Heart right ventricle (tissue), 16 donors: ENCODE results near the gene PRMT3. TPM values are rescaled to one million over a fixed set of nuclear protein-coding genes. Genes with fewer than 3 reads are reported as not detected.
A peak's percentile ranks its signal among the peaks of the same experiment; 100 is the strongest.

Source experiments
- ATAC-seq, 8 donors: fragments of 200-7000 bp; cut with Tn5 transposase; one replicate each; pipeline ENCODE4 v1.9.1; 2020; ENCODE audit warnings: mild to moderate bottlenecking in 8 of 8, moderate library complexity in 8 of 8, moderate number of reproducible peaks in 1 of 8
- DNase-seq, 2 donors: peaks; one replicate each; pipeline ENCODE4 v3.0.0-alpha.2; 2020
- H3K27ac ChIP-seq, 10 donors: fragments of 200-600 bp; sonication (generic) in 2 of 10; one replicate each; pipeline versions ENCODE4 v1.5.0 to v1.8.0; 2020 to 2022; ENCODE audit warnings: mild to moderate bottlenecking in 3 of 10
- H3K27me3 ChIP-seq, 7 donors: fragments of 200-600 bp; one replicate each; pipeline ENCODE4 v1.8.0; 2021 to 2022; ENCODE audit warnings: mild to moderate bottlenecking in 2 of 7
- H3K36me3 ChIP-seq, 9 donors: fragments of 200-600 bp; sonication (generic) in 1 of 9; one replicate each; pipeline versions ENCODE4 v1.5.0 to v1.8.0; 2020 to 2022; ENCODE audit warnings: mild to moderate bottlenecking in 2 of 9
- H3K4me1 ChIP-seq, 9 donors: fragments of 200-600 bp; sonication (generic) in 1 of 9; one replicate each; pipeline versions ENCODE4 v1.5.0 to v1.8.0; 2020 to 2022; ENCODE audit warnings: mild to moderate bottlenecking in 4 of 9
- H3K4me3 ChIP-seq, 10 donors: fragments of 200-600 bp; sonication (generic) in 2 of 10; one replicate each; pipeline versions ENCODE4 v1.5.0 to v1.8.0; 2020 to 2022; ENCODE audit warnings: mild to moderate bottlenecking in 7 of 10, moderate library complexity in 2 of 10
- H3K9me3 ChIP-seq, 11 donors: fragments of 200-600 bp in 10 of 11; sonication (generic) in 2 of 11; one replicate each; pipeline versions ENCODE4 v1.5.0 to v1.8.0; 2013 to 2022; ENCODE audit warnings: mild to moderate bottlenecking in 2 of 11, control low read depth in 1 of 11, moderate library complexity in 1 of 11
- WGBS, 2 donors: extraction: QIAGEN DNeasy Blood & Tissue Kit; methylation state at CpG; one replicate each; pipeline ENCODE4 v1.1.7; 2013; ENCODE audit warnings: inconsistent platforms in 1 of 2; 5-methylcytosine and 5-hydroxymethylcytosine counted together
- intact Hi-C, 10 donors: fragments of 100-400 bp; cut with DNase I; formaldehyde crosslinking; loops; one replicate each; pipeline versions ENCODE4 v1.11.1 to v1.14.2; 2022
- polyA plus RNA-seq, 2 donors: library from polyadenylated mRNA; stranded (reverse); fragments of 200-250 nt; gene quantifications; one replicate each; pipeline ENCODE4 v1.2.3, GENCODE V29; 2013
- total RNA-seq, 10 donors: library from RNA; stranded (reverse); fragmentation: NEBNext Ultra II Directional in 3 of 10; extraction: Animal tissue kit (Norgen Biotek cat#: 25700) in 3 of 10; gene quantifications; one replicate each; pipeline versions ENCODE4 v1.2.1 to v1.2.4, GENCODE V29; 2021 to 2023
- TF ChIP-seq, protein P1 (sequence below), 9 donors: fragments of 200-600 bp; sonication (generic) in 2 of 9; IDR thresholded peaks; one replicate each; pipeline versions ENCODE4 v1.5.0 to v1.8.0; 2021 to 2022; ENCODE audit warnings: antibody characterized with exemption in 9 of 9, mild to moderate bottlenecking in 5 of 9, moderate library complexity in 1 of 9
- donor health status: Arrhythmogenic right ventricular cardiomyopathy.
- donor health status: ischemic (EF 13 %, LVEDD 7.1; RV severe dilation, severe dysfunction).
- donor health status: healthy with polysubstance abuse.
- donor health status: DM: no; HTN: yes; CAD: no.
- donor health status: DM: no; HTN: no; CAD: no.
- donor health status: ischemic (EF 25% LVEDD 6.9; RV normal size, moderate dysfunction).
- donor health status: ischemic (EF 25% LVEDD 5.7; RV mildly dilated, moderate dysfunction).
- donor health status: healthy.
- donor health status: DM: yes; HTN: yes; CAD: no.
- donor health status: Ischemic cardiomyopathy.
- donor health status: ischemic (EF 35%, LVEDD 5.7; RV mildly dilated, moderate dysfunction).
- donor health status: nonischemic (EF 11% LVEDD 7.7; RV severe dilation, severe dysfunction).
- donor health status: DM: yes; HTN: yes; CAD: no.
- donor health status: PGD.
- donor health status: ischemic (EF 29% LVEDD 5.4; RV normal size, mild dysfunction).
- donor health status: nonischemic (EF 23%, LVEDD 6.1; RV moderate dilation, normal function).

PRMT3 gene
- total and polyA plus RNA-seq, 12 donors: 7.3 to 16.3 (median 11.5) TPM

- ATAC-seq (no peak), DNase-seq (no peak)
- H3K27me3 ChIP-seq: peaks cover 0 to 6% (median 0%) of the 10 kb centered on the region in 7 donors
- H3K36me3 ChIP-seq: no peaks in the 10 kb centered on the region
- WGBS, 2 donors: 65 to 68% methylated on average over 7 of the region's 7 CpGs
- no peak overlapping the region for H3K4me3 ChIP-seq
- TF ChIP-seq, protein P1, sequence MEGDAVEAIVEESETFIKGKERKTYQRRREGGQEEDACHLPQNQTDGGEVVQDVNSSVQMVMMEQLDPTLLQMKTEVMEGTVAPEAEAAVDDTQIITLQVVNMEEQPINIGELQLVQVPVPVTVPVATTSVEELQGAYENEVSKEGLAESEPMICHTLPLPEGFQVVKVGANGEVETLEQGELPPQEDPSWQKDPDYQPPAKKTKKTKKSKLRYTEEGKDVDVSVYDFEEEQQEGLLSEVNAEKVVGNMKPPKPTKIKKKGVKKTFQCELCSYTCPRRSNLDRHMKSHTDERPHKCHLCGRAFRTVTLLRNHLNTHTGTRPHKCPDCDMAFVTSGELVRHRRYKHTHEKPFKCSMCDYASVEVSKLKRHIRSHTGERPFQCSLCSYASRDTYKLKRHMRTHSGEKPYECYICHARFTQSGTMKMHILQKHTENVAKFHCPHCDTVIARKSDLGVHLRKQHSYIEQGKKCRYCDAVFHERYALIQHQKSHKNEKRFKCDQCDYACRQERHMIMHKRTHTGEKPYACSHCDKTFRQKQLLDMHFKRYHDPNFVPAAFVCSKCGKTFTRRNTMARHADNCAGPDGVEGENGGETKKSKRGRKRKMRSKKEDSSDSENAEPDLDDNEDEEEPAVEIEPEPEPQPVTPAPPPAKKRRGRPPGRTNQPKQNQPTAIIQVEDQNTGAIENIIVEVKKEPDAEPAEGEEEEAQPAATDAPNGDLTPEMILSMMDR (IDR thresholded peaks at IDR 0.05): no peak
- H3K4me1 ChIP-seq: peaks cover 0 to 38% (median 10%) of the 10 kb centered on the region in 9 donors
- intact Hi-C loops: loop anchor here in 1 of 10 donors (5.0 kb wide), 1 partner anchor 408 kb away; no protein-coding TSS in a partner anchor
- H3K9me3 ChIP-seq: no peaks in the 10 kb centered on the region
- peak overlapping the region in 1 of 10 donors; percentile 26 for H3K27ac ChIP-seq
Observed at GRCh38 chr11:20360650-20361049, 26.9 kb upstream of the PRMT3 start.

DNA sequence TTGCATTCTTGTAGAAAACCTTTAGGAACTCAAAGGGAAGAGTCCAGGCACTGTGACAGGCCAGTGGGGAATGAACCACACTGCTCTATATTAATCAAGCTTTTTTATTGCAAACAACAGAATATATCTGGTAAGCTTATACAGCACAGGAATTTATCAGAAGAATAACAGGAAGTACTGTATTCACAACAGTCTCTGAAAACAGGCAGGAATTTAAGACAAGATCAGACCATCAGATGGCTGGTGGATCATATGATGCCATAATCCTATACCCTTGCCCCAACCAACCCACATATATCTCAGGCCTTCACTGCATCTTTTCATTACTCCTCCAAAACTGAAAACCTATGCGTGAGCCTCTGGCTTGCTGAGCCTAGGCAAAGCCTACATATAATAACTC, 25.0 kb upstream of the PRMT3 start:
- WGBS, 2 donors: 0 to 1% methylated on average over 1 of the region's 1 CpG
- TF ChIP-seq, protein P1 (IDR thresholded peaks at IDR 0.05): no peak
- Histone ChIP-seq H3K9me3 (no peaks in the 10 kb centered on the region), H3K27ac (no peak overlapping the region), H3K4me3 (no peak overlapping the region), H3K27me3 (peaks cover 0 to 6% (median 0%) of the 10 kb centered on the region in 7 donors), H3K4me1 (peaks cover 0 to 52% (median 14%) of the 10 kb centered on the region in 9 donors), H3K36me3 (peaks cover 0 to 5% (median 0%) of the 10 kb centered on the region in 9 donors)
- ATAC-seq: no peak
- intact Hi-C loops: loop anchor here in 1 of 10 donors (5.0 kb wide), 1 partner anchor 410 kb away; no protein-coding TSS in a partner anchor
- DNase-seq: no peak

- Histone ChIP-seq H3K27me3 (peaks cover 0 to 6% (median 0%) of the 10 kb centered on the region in 7 donors), H3K4me1 (peaks cover 0 to 58% (median 14%) of the 10 kb centered on the region in 9 donors), H3K36me3 (peaks cover 0 to 11% (median 0%) of the 10 kb centered on the region in 9 donors), H3K9me3 (no peaks in the 10 kb centered on the region), H3K4me3 (peak overlapping the region; percentile 61 to 94 (median 84)), H3K27ac (peak overlapping the region in 7 of 10 donors; percentile 84 to 96 (median 89))
- WGBS, 2 donors: 61 to 82% methylated on average over 2 of the region's 2 CpGs
- DNase-seq (no peak), ATAC-seq (peak in 3 of 8 donors; percentile 3 to 20 (median 14))
- TF ChIP-seq, protein P1 (IDR thresholded peaks at IDR 0.05): no peak
- intact Hi-C loops: loop anchor here in 1 of 10 donors (5.0 kb wide), 1 partner anchor 411 kb away; no protein-coding TSS in a partner anchor
Observed at GRCh38 chr11:20363149-20363499, 24.4 kb upstream of the PRMT3 start.

DNA sequence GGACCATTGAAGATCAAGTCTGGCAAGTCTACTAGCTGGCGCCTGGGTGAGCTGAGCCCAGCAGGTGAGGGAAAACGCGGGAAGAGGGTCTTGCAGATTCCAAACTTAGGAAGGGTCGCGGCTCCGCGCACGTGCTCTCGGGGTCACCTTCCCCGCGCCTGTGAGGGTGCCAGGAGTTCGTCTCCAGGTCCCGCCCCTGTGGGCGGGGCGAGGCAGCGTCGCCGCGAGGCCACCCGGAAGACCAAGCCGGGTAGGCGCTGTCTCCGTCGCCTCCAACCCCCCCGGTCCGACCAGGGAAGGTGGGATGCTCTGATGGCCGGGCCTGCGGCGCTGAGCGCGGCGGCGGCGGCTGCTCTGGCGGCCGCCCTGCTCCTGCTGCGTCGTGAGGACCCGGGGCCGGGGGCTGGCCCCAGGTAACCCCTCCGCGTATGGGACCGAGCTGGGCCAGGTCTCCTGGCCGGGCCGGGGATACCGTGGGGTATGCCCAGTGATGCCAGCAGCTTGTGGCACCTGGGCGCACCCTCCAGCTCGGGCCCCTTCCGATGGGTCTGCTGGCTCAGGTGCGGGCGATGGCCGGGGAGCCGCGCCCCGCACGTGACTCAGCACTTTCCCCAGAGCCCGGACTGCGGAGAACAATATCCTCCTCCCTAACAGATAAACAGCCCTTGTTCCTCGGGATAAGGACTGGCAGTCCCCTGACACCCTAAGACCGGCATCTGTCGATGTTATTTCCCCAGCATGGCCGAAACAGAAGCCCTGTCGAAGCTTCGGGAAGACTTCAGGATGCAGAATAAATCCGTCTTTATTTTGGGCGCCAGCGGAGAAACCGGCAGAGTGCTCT, 23.8 kb upstream of the PRMT3 start, which contains the start of gene HTATIP2:
TSS of gene HTATIP2 (plus strand) at position 215 of the 841 bp plus-strand sequence. CDS start at position 739, 524 bp downstream.
- Histone ChIP-seq H3K9me3 (no peaks in the 10 kb centered on the region), H3K27me3 (peaks cover 0 to 6% (median 0%) of the 10 kb centered on the region in 7 donors), H3K4me3 (peak within 1 kb of the TSS; percentile 61 to 94 (median 84)), H3K36me3 (peaks cover 0 to 17% (median 0%) of the 10 kb centered on the region in 9 donors), H3K27ac (peak within 1 kb of the TSS; percentile 62 to 96 (median 86)), H3K4me1 (peaks cover 0 to 62% (median 14%) of the 10 kb centered on the region in 9 donors)
- intact Hi-C loops: loop anchor here in 1 of 10 donors (5.0 kb wide), 1 partner anchor 411 kb away; no protein-coding TSS in a partner anchor
- TF ChIP-seq, protein P1 (IDR thresholded peaks at IDR 0.05): no peak
- ATAC-seq (peak; percentile 83 to 92 (median 89)), DNase-seq (peak; percentile 54 to 75)
- 3% methylated on average over 67 to 68 of the region's 68 CpGs for WGBS, 2 donors
